ENCODE measurements around the gene CSMD2. TPM values are rescaled to one million over a fixed set of nuclear protein-coding genes. Genes with fewer than 3 reads are reported as not detected.
A peak's percentile ranks its signal among the peaks of the same experiment; 100 is the strongest.

The CSMD2 gene
- total and polyA plus RNA-seq, 2 donors (not counting 1 experiment from before 2014, with no cell fraction given), result 2.2 to 7.6 TPM

DNA sequence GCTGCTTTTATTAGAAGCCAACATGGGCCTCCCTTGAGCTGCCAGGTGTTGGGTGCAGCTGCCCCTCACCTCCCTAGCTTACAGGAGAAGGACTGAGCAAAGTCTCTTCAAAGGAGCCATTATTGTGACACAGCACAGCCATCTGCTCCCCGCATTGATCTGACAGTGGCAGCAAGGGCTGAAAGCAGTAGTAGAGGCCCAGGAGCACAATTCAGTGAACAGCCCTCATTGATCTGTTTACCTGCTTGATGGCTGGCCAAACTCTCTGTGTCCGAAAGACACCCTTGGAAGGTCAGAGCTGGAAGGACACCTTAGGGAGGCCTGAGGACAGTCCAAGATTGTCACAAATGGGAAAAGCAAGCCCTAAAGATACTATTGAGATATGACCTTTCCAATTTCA is 286.6 kb downstream of the CSMD2 start:
- Histone ChIP-seq H3K27ac (ENCODE audit: insufficient read depth, low read length) (no peak overlapping the region), H3K4me3 (replicated peaks in 1 of 4; ENCODE audit: control extremely low read depth in 1 of 4, insufficient read depth in 1 of 4, low read depth in 3 of 4, low read length in 4 of 4) (no peak overlapping the region), H3K9ac (ENCODE audit: insufficient read depth, low read length) (no peak overlapping the region), H3K27me3 (ENCODE audit: control insufficient read depth, insufficient read depth, low read length) (no peaks in the 10 kb centered on the region), H3K4me1 (ENCODE audit: control insufficient read depth, extremely low read depth, insufficient read depth, low read length) (peaks cover 3% of the 10 kb centered on the region), H3K4me2 (ENCODE audit: extremely low read depth, insufficient read depth, low read length) (no peak overlapping the region), H3K9me3 (ENCODE audit: control insufficient read depth, insufficient read depth, low read depth, low read length) (no peaks in the 10 kb centered on the region), H2AFZ (ENCODE audit: low read length) (no peak overlapping the region), H3K79me2 (ENCODE audit: control insufficient read depth, insufficient read depth, low read length) (no peaks in the 10 kb centered on the region), H3K36me3 (ENCODE audit: control insufficient read depth, insufficient read depth, low read length) (no peaks in the 10 kb centered on the region), H4K20me1 (ENCODE audit: control insufficient read depth, extremely low read depth, insufficient read depth, low read length) (no peaks in the 10 kb centered on the region)
- TF ChIP-seq, protein P1, sequence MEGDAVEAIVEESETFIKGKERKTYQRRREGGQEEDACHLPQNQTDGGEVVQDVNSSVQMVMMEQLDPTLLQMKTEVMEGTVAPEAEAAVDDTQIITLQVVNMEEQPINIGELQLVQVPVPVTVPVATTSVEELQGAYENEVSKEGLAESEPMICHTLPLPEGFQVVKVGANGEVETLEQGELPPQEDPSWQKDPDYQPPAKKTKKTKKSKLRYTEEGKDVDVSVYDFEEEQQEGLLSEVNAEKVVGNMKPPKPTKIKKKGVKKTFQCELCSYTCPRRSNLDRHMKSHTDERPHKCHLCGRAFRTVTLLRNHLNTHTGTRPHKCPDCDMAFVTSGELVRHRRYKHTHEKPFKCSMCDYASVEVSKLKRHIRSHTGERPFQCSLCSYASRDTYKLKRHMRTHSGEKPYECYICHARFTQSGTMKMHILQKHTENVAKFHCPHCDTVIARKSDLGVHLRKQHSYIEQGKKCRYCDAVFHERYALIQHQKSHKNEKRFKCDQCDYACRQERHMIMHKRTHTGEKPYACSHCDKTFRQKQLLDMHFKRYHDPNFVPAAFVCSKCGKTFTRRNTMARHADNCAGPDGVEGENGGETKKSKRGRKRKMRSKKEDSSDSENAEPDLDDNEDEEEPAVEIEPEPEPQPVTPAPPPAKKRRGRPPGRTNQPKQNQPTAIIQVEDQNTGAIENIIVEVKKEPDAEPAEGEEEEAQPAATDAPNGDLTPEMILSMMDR (conservative IDR thresholded peaks at IDR 0.05 in 1 of 2, IDR thresholded peaks at IDR 0.05 in 1 of 2; ENCODE audit: low read depth in 1 of 2, low read length in 2 of 2), result no peak
- TF ChIP-seq EZH2 (IDR thresholded peaks at IDR 0.05; ENCODE audit: low read length, missing control alignments), result no peak
- DNase-seq (ENCODE audit: low read depth in 2 of 2), result no peak

DNA sequence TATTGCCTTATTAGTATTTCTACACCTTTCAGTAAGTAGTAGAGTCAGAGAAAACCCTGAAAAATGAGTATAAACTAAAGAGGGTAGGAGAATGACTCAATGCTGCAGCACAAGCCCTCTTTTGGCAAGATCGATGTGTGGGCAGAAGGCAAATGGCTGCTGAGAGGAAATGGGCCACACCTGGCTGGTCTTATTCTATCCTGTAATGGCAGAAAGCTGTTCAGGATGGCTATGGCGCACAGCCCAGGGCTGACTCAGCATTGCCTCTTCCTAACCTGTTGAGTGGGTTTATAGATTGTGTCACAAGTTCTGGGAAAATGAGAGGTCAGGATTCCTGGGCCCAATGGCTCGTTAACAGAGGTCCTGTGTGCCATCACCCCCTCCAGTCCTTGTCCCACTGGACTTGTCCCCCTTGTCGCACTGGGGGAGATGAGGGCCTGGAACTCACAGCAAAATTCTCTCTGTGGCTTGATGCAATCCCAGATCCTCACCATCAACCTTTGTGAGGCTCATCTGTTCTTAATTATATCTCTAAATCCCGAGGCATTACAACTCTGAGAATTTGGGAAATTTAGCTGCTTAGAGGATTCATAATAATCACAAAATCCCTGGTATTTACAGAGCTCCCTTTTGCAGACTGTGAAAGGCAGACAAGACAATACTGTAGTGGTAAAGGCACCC is 287.9 kb downstream of the CSMD2 start:
- Histone ChIP-seq H3K27me3 (ENCODE audit: control insufficient read depth, insufficient read depth, low read length) (no peaks in the 10 kb centered on the region), H4K20me1 (ENCODE audit: control insufficient read depth, extremely low read depth, insufficient read depth, low read length) (no peaks in the 10 kb centered on the region), H3K9me3 (ENCODE audit: control insufficient read depth, insufficient read depth, low read depth, low read length) (no peaks in the 10 kb centered on the region), H3K4me1 (ENCODE audit: control insufficient read depth, extremely low read depth, insufficient read depth, low read length) (peaks cover 3% of the 10 kb centered on the region), H3K4me2 (ENCODE audit: extremely low read depth, insufficient read depth, low read length) (no peak overlapping the region), H3K9ac (ENCODE audit: insufficient read depth, low read length) (no peak overlapping the region), H3K36me3 (ENCODE audit: control insufficient read depth, insufficient read depth, low read length) (no peaks in the 10 kb centered on the region), H2AFZ (ENCODE audit: low read length) (no peak overlapping the region), H3K27ac (ENCODE audit: insufficient read depth, low read length) (no peak overlapping the region), H3K4me3 (replicated peaks in 1 of 4; ENCODE audit: control extremely low read depth in 1 of 4, insufficient read depth in 1 of 4, low read depth in 3 of 4, low read length in 4 of 4) (no peak overlapping the region), H3K79me2 (ENCODE audit: control insufficient read depth, insufficient read depth, low read length) (no peaks in the 10 kb centered on the region)
- TF ChIP-seq EZH2 (IDR thresholded peaks at IDR 0.05; ENCODE audit: low read length, missing control alignments), result no peak
- TF ChIP-seq, protein P1 (conservative IDR thresholded peaks at IDR 0.05 in 1 of 2, IDR thresholded peaks at IDR 0.05 in 1 of 2; ENCODE audit: low read depth in 1 of 2, low read length in 2 of 2), result no peak
- DNase-seq (ENCODE audit: low read depth in 2 of 2), result peak in 1 of 2 donors; percentile 95

DNA sequence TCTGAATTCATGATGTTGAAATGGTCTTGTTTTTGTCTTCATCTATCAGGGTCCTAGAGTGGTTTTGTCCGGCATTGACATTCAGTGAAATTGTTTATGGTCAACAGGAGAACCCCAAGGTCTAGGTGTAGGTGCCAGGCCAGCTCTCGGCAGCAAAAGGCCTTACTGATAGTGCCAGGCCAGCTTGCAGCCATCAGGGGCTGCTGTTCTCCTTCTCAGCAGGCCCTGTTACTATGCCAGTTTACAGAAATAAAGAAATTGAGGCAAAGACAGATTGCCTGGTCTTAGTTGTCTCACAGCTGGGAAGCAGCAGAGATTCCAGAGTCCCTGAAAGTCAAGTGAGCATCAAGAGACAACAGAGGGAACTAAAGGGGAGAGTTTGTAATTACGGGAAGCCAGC is 289.2 kb downstream of the CSMD2 start:
- no peak for TF ChIP-seq EZH2 (IDR thresholded peaks at IDR 0.05; ENCODE audit: low read length, missing control alignments)
- TF ChIP-seq, protein P1 (conservative IDR thresholded peaks at IDR 0.05 in 1 of 2, IDR thresholded peaks at IDR 0.05 in 1 of 2; ENCODE audit: low read depth in 1 of 2, low read length in 2 of 2), result peak; percentile 7 to 21
- H3K9me3 ChIP-seq (ENCODE audit: control insufficient read depth, insufficient read depth, low read depth, low read length), result no peaks in the 10 kb centered on the region
- H3K27me3 ChIP-seq (ENCODE audit: control insufficient read depth, insufficient read depth, low read length), result no peaks in the 10 kb centered on the region

More for the DNA sequence above, 289.2 kb downstream of the CSMD2 start:
- Histone ChIP-seq H4K20me1 (ENCODE audit: control insufficient read depth, extremely low read depth, insufficient read depth, low read length) (no peaks in the 10 kb centered on the region), H3K4me3 (replicated peaks in 1 of 4; ENCODE audit: control extremely low read depth in 1 of 4, insufficient read depth in 1 of 4, low read depth in 3 of 4, low read length in 4 of 4) (no peak overlapping the region), H3K4me2 (ENCODE audit: extremely low read depth, insufficient read depth, low read length) (no peak overlapping the region), H3K9ac (ENCODE audit: insufficient read depth, low read length) (no peak overlapping the region), H3K36me3 (ENCODE audit: control insufficient read depth, insufficient read depth, low read length) (no peaks in the 10 kb centered on the region), H3K4me1 (ENCODE audit: control insufficient read depth, extremely low read depth, insufficient read depth, low read length) (peaks cover 3% of the 10 kb centered on the region), H3K27ac (ENCODE audit: insufficient read depth, low read length) (no peak overlapping the region), H3K79me2 (ENCODE audit: control insufficient read depth, insufficient read depth, low read length) (no peaks in the 10 kb centered on the region), H2AFZ (ENCODE audit: low read length) (no peak overlapping the region)
- DNase-seq (ENCODE audit: low read depth in 2 of 2), result no peak
